Retinal pigment epithelial cell (primary cell): Measurements from ENCODE around the gene IL1RAP.

Source experiments
- DNase-seq: peaks from one replicate; pipeline ENCODE4 v3.0.0-alpha.2; 2010; ENCODE audit warnings: low read depth
- H3K4me3 ChIP-seq: 2 replicates; pipeline ENCODE4 v1.5.1; 2011; ENCODE audit warnings: mild to moderate bottlenecking, low read length, control low read depth, moderate library complexity
- TF ChIP-seq, protein P1 (sequence below): conservative IDR thresholded peaks from 2 replicates; pipeline ENCODE4 v1.5.1; 2011; ENCODE audit warnings: low read depth, low read length, control low read depth, inconsistent platforms

IL1RAP gene

DNA sequence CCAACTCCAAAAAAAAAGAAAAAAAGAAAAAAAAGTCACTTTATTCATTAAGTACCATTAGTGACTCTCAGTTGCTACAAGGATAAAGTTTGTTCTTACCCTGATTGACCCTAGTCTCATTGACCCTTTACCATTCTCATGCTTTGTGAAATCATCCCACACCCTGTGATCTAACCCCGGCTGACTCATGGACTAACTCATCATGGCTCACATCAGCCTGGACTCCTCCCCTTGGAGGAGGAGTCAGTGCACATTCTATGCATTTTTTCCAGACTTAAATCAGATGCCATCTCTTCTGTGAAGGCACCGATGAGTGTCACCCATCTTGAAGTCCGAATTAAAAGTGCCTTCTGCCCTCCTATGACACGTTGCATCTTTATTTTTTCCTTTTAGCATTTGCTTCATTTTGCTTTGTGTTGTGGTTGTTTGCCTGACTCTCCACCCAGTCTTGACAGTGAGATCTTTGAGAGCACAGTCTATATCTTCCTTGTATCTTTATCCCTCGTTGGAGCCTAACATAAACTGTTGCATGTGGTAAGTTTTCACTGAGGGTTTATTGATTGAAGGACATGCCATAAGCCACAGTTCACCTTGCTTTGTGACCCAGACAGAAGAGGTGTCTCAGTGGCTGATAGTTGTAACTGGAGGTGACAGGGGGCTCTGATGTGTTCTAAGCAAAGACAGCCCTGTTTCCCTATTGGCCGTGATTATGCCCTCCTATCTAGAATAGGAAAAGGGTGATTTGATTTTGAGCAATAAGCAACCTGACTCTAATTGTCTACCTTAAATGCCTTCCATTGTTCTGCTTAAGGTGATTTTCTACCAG is 72.1 kb downstream of the IL1RAP start:
- DNase-seq, result peak; percentile 87
- TF ChIP-seq, protein P1, sequence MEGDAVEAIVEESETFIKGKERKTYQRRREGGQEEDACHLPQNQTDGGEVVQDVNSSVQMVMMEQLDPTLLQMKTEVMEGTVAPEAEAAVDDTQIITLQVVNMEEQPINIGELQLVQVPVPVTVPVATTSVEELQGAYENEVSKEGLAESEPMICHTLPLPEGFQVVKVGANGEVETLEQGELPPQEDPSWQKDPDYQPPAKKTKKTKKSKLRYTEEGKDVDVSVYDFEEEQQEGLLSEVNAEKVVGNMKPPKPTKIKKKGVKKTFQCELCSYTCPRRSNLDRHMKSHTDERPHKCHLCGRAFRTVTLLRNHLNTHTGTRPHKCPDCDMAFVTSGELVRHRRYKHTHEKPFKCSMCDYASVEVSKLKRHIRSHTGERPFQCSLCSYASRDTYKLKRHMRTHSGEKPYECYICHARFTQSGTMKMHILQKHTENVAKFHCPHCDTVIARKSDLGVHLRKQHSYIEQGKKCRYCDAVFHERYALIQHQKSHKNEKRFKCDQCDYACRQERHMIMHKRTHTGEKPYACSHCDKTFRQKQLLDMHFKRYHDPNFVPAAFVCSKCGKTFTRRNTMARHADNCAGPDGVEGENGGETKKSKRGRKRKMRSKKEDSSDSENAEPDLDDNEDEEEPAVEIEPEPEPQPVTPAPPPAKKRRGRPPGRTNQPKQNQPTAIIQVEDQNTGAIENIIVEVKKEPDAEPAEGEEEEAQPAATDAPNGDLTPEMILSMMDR, result no peak
- no peak overlapping the region for H3K4me3 ChIP-seq

DNA sequence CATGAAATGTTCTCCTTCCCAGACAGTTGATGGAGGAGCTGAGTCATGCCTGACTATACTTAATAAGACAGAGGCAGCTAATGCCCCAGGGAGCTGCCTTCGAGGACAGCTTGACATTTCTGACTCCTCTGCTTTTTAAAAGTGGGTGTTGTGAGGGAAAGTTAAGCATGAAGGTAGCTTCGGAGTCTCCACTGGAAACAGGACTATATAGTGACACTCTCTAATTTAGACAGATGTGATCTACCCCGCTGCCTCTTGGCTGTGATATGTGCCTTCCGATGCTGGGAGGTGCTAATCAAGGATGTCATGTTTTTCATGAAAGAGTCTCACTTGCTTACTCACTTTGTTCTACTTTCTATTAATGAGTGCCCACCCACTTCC is 72.7 kb downstream of the IL1RAP start:
- no peak overlapping the region for H3K4me3 ChIP-seq
- no peak for DNase-seq
- TF ChIP-seq, protein P1, result no peak

DNA sequence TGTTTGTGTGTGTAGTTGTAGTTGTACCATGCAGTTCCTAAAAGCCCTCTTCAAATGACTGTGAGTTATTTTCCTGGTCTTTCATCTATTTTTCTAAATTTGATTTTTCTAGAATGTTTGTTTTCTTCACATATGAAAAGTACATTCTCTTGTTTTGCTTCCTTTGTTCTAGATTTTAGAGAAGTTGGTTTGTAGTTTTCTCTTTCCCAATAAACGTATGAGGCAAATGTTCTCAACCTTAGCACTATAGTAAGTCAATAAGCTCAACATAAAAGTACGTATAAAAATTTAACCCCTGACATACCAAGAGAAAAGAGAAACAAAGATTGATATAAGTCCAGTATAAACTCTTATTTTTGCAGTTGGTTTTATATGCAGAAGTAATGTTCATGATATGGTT is 74.7 kb downstream of the IL1RAP start:
- H3K4me3 ChIP-seq, result no peak overlapping the region
- no peak for DNase-seq
- TF ChIP-seq, protein P1, result no peak

DNA sequence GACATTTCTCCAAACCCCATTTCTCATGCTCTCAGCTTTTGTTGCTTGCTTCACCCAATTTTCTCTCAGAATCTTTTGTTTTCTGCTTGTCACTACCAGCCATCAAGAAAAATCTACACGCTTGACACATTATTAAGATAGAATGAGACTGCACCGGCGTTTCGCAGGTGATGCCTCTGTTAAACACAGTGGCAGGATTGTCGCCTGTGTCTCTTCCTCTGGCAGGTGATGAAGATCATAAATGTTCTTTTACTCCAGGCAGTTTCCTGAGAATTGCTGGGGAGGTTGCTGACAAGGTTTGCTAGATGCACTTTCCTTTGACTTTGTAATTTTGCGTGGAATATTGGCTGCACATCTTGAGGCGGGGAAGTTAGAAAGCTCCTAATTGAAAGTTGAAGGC is 75.4 kb downstream of the IL1RAP start:
- TF ChIP-seq, protein P1, result no peak
- no peak for DNase-seq
- H3K4me3 ChIP-seq, result no peak overlapping the region

DNA sequence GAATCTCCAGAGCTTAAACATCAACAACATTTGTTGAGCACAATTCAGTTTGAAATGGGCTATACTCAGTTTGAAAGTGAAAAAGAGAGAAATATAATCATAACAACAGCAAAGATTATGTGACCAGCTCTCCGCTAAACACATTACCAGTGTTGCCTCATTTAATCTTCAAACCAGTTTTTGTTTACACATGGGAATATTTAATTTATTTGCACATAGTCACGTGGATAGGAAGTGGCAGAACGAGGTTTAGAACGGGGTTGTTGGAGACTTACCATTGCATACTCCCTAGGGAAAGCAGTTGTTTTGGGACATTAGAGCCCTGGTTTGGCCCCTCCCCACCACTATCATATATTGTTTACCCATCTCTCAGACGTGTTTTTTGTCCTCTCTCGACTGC is 77.2 kb downstream of the IL1RAP start:
- TF ChIP-seq, protein P1, result no peak
- no peak overlapping the region for H3K4me3 ChIP-seq
- DNase-seq, result no peak

DNA sequence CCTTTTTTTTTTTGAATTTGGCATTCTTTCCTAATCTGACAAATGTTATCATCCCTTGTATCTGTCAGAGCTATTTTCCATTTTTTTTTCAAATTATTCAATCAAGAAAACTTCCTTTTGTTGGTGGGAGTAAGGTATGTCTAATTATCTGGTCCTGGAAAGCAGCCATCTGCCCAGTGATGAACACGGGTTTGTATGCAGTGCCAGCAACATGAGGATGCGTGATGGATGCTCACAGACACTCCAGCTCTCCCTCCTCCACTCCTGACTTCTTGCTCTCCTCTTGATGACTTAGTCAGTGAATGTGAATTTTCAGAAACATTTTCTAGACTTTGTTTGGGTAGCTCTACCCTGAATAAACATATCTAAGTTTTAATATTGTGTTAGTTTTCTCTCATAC is 79.2 kb downstream of the IL1RAP start:
- H3K4me3 ChIP-seq, result no peak overlapping the region
- no peak for DNase-seq
- TF ChIP-seq, protein P1, result no peak

DNA sequence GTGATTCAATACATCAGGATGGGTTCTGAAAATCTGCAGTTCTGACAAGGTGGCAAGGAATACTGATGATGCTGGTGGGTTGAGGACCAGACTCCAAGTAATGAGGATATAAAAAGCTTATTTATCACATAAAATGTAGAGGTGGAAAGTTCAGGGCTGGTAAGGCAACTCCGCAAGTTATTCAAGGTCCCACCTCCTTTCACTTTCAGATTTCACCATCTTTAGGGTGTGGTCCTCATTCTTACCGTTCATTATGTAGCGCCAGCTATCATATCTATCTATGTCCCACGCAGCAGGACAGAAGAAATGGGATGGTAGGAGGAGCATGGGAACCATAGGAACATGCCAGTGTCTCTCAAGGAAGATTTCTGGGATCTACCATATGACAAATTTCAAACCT is 80.3 kb downstream of the IL1RAP start:
- DNase-seq, result no peak
- TF ChIP-seq, protein P1, result no peak
- no peak overlapping the region for H3K4me3 ChIP-seq
